ENCODE measurements around the gene CDADC1. TPM values are rescaled to one million over a fixed set of nuclear protein-coding genes. Genes with fewer than 3 reads are reported as not detected.

The CDADC1 gene
- total RNA-seq, 2 donors from 2014 or later = 3.9 to 5.6 TPM

- Histone ChIP-seq H3K27me3 (peaks cover 0 to under 1% of the 10 kb centered on the region in 2 donors), H3K4me3 (no peak overlapping the region), H3K36me3 (replicated peaks in 1 of 2; ENCODE audit: insufficient read depth in 1 of 2, low read depth in 2 of 2) (no peaks in the 10 kb centered on the region), H3K27ac (no peak overlapping the region), H3K9me3 (no peaks in the 10 kb centered on the region), H3K4me1 (peaks cover 14% of the 10 kb centered on the region)
- DNase-seq (no peak), ATAC-seq (no peak)
- 84 to 85% methylated on average over 5 of the region's 5 CpGs for whole genome bisulfite sequencing, 2 donors
- TF ChIP-seq CTCF (IDR thresholded peaks at IDR 0.05) = no peak
- TF ChIP-seq POLR2A (IDR thresholded peaks at IDR 0.05) = no peak
- intact Hi-C loops (cut with DNase I) = no loop called here
Measured at GRCh38 chr13:49226613-49227012, 21.1 kb upstream of the CDADC1 start.

GRCh38 chr13:49234741-49235140, 13.0 kb upstream of the CDADC1 start:
- Histone ChIP-seq H3K4me3 (no peak overlapping the region), H3K27ac (no peak overlapping the region), H3K36me3 (replicated peaks in 1 of 2; ENCODE audit: insufficient read depth in 1 of 2, low read depth in 2 of 2) (no peaks in the 10 kb centered on the region), H3K9me3 (no peaks in the 10 kb centered on the region), H3K4me1 (no peaks in the 10 kb centered on the region), H3K27me3 (no peaks in the 10 kb centered on the region)
- ATAC-seq = no peak
- 93 to 96% methylated on average over 2 to 3 of the region's 3 CpGs for WGBS, 2 donors
- DNase-seq = no peak
- intact Hi-C loops (cut with DNase I) = no loop called here
- TF ChIP-seq POLR2A (IDR thresholded peaks at IDR 0.05) (no peak), CTCF (IDR thresholded peaks at IDR 0.05) (no peak)

DNA sequence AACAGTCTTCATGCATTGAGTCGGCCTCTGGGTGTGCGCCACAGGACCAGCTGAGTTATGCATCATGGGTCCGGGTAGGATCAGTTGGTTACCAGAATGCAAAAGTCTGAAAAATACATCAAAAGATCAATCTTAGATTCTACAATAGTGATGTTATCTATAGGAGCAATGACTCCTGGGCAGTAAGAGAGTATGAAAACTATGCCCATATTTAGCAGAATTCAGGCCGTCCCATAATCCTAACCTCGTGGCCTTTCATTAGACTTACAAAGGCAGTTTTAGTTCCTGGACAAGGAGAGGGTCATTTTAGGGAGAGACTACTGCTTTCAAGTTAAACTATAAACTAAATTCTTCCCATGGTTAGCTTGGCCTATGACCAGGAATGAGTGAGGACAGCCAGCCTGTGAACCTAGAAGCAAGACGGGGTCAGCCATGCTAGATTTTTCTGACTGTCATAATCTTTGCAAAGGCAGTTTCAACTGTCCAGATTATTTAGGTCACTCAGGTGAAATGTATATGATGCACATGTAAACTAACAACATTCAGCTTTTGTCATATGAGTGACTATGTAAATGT, 11.8 kb upstream of the CDADC1 start:
- DNase-seq (no peak), ATAC-seq (no peak)
- no peaks in the 10 kb centered on the region for H3K27me3 ChIP-seq
- no peak for TF ChIP-seq CTCF (IDR thresholded peaks at IDR 0.05)
- no peaks in the 10 kb centered on the region for H3K9me3 ChIP-seq
- no peaks in the 10 kb centered on the region for H3K36me3 ChIP-seq (replicated peaks in 1 of 2; ENCODE audit: insufficient read depth in 1 of 2, low read depth in 2 of 2)
- H3K27ac ChIP-seq = no peak overlapping the region
- intact Hi-C loops (cut with DNase I) = no loop called here
- WGBS, 2 donors = 78 to 86% methylated on average over 6 of the region's 6 CpGs
- no peak overlapping the region for H3K4me3 ChIP-seq
- H3K4me1 ChIP-seq = no peaks in the 10 kb centered on the region

- ATAC-seq (no peak), DNase-seq (no peak)
- H3K27ac ChIP-seq = no peak overlapping the region
- H3K9me3 ChIP-seq = no peaks in the 10 kb centered on the region
- no peak overlapping the region for H3K4me3 ChIP-seq
- H3K27me3 ChIP-seq = no peaks in the 10 kb centered on the region
- intact Hi-C loops (cut with DNase I) = no loop called here
- WGBS, 2 donors = 86 to 93% methylated on average over 2 of the region's 2 CpGs
- H3K4me1 ChIP-seq = no peaks in the 10 kb centered on the region
- no peak for TF ChIP-seq POLR2A (IDR thresholded peaks at IDR 0.05)
- TF ChIP-seq CTCF (IDR thresholded peaks at IDR 0.05) = no peak
- no peaks in the 10 kb centered on the region for H3K36me3 ChIP-seq (replicated peaks in 1 of 2; ENCODE audit: insufficient read depth in 1 of 2, low read depth in 2 of 2)
Measured at GRCh38 chr13:49238621-49239020, 9.1 kb upstream of the CDADC1 start.

- DNase-seq (peak in 1 of 4 donors; percentile 16), ATAC-seq (no peak)
- TF ChIP-seq CTCF (IDR thresholded peaks at IDR 0.05) = peak in 5 of 7 experiments; percentile 18 to 33 (median 24)
- TF ChIP-seq POLR2A (IDR thresholded peaks at IDR 0.05) = no peak
- H3K36me3 ChIP-seq (replicated peaks in 1 of 2; ENCODE audit: insufficient read depth in 1 of 2, low read depth in 2 of 2) = no peaks in the 10 kb centered on the region
- no peaks in the 10 kb centered on the region for H3K4me1 ChIP-seq
- H3K27ac ChIP-seq = no peak overlapping the region
- no peaks in the 10 kb centered on the region for H3K27me3 ChIP-seq
- intact Hi-C loops (cut with DNase I) = no loop called here
- H3K4me3 ChIP-seq = no peak overlapping the region
- H3K9me3 ChIP-seq = no peaks in the 10 kb centered on the region
- WGBS, 2 donors = 33 to 37% methylated on average over 4 of the region's 4 CpGs
Measured at GRCh38 chr13:49240017-49240416, 7.7 kb upstream of the CDADC1 start.
